ENCODE measurements around the gene VCPKMT.

The VCPKMT gene

DNA sequence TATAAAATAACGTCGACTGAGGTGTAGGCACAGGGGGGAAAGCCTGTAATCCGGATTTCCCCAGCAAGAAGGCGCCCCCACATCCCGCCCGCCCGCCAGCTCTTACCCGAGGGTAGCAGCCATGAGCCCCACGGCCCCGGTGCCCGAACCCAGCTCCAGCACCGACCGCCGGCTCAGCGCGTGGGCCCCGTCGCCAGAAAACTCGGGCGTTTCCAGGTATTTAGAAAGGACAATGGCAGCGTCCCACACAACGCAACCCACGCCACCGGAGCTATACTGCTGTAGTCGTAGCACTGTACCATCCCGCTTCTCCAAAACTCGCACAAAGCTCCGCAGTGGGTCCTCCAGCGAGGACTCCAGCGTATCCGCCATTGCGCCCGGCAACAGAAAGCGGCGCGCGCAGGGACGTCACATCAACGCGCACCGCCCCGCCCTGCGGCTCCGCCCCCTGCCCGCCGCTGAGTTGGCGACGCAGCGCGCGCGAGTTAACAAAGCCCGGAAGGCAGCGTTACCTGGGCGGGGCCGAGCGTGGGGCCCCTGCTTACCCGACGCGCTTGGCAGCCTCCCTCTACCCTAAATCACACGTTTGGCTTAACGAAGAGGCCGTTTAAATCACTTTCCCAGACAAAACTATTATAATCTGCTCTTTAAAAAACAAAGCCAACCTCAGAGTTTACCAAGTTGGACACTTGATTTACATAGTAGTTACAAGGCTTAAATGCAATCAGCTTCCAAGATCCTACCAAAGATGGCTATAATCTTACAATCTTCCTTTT, at the start of gene VCPKMT:
TSS of gene VCPKMT (minus strand) at position 392 of the 776 bp plus-strand sequence. CDS start at position 372, 20 bp downstream.
- TF ChIP-seq GATA3 (IDR thresholded peaks at IDR 0.05; ENCODE audit: low read depth, low read length) (no peak), GATA2 (IDR thresholded peaks at IDR 0.05; ENCODE audit: low read depth, low read length) (no peak; the same call in 1 of the 2 replicates)

GRCh38 chr14:50156111-50156510, 39.7 kb upstream of the VCPKMT start:
- TF ChIP-seq GATA2 (IDR thresholded peaks at IDR 0.05; ENCODE audit: low read depth, low read length) (no peak), GATA3 (IDR thresholded peaks at IDR 0.05; ENCODE audit: low read depth, low read length) (no peak)

DNA sequence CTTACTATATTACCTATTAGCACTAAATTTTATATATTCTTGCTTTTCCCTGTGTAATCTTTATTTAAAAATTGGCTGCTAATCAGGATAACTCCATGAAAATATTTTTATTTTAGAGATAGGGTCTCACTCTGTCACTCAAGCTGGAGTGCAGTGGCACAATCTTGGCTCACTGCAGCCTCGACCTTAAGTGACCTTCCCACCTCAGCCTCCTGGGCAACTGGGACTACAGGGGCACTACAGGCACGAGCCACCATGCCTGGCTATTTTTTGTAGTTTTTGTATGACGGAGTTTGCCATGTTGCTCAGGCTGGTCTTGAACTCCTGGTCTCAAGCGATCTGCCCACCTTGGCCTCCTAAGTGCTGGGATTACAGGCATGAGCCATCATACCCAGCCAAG, 32.4 kb upstream of the VCPKMT start:
- TF ChIP-seq GATA3 (IDR thresholded peaks at IDR 0.05; ENCODE audit: low read depth, low read length), result no peak
- TF ChIP-seq GATA2 (IDR thresholded peaks at IDR 0.05; ENCODE audit: low read depth, low read length), result no peak

DNA sequence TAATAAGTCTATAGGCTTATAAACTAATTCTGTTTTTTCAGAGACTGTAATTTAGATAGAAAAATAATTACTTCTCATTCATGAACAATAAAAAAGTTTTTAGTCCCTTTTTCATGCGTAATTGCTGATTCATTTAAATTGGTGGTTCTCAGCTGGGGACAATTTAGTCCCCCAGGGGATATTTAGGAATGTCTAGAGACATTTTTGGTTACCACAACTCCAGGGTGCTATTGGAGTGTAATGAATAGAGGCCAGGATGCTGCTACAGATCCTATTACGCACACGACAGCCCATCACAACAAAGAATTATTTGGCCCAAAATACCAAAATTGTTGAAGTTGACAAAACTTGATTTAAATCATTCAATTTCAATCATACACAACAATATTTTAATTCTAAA, 22.8 kb upstream of the VCPKMT start:
- TF ChIP-seq GATA2 (IDR thresholded peaks at IDR 0.05; ENCODE audit: low read depth, low read length) (no peak), GATA3 (IDR thresholded peaks at IDR 0.05; ENCODE audit: low read depth, low read length) (no peak)

- TF ChIP-seq GATA3 (IDR thresholded peaks at IDR 0.05; ENCODE audit: low read depth, low read length) (no peak), GATA2 (IDR thresholded peaks at IDR 0.05; ENCODE audit: low read depth, low read length) (no peak)
Measured at GRCh38 chr14:50127802-50128201, 11.4 kb upstream of the VCPKMT start.

DNA sequence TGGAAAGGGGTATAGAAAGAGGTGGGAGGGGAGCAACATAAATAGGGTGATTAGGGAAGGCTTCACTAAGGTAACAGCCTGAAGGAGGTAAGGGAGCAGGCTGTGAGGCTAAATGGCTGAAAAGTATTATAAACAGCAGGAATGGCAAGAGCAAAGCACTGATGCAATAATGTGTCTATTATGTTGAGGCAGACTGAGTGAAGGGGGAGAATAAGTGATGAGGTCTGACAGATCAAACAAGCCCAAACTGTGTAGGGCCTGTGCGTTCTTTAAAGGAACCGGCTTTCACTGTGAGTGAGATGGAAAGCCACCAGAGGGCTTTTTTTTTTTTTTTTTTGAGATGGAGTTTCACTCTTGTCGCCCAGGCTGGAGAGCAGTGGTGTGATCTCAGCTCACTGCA, 6.7 kb upstream of the VCPKMT start:
- TF ChIP-seq GATA2 (IDR thresholded peaks at IDR 0.05; ENCODE audit: low read depth, low read length) (no peak), GATA3 (IDR thresholded peaks at IDR 0.05; ENCODE audit: low read depth, low read length) (no peak)

DNA sequence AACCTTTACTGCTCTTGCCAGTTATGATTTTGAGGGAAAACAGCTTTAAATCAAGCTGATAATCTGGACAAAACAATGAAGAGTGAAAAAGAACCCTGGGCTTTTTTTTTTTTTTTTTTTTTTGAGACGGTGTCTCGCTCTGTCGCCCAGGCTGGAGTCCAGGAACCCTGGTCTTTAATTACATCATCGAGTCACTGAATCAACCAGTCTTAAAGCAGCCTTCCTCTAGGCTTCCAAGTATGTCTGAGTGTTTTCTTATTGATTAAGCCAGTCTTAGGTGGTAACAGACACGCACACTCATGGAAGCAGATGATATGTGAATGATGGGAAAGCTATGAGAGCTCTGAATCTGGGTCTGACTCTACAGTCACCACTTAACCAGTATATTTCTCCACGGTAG, 5.9 kb upstream of the VCPKMT start:
- no peak for TF ChIP-seq GATA2 (IDR thresholded peaks at IDR 0.05; ENCODE audit: low read depth, low read length)
- no peak for TF ChIP-seq GATA3 (IDR thresholded peaks at IDR 0.05; ENCODE audit: low read depth, low read length)

- TF ChIP-seq GATA2 (IDR thresholded peaks at IDR 0.05; ENCODE audit: low read depth, low read length), result no peak
- no peak for TF ChIP-seq GATA3 (IDR thresholded peaks at IDR 0.05; ENCODE audit: low read depth, low read length)
Measured at GRCh38 chr14:50121486-50121885, 5.1 kb upstream of the VCPKMT start.

- TF ChIP-seq GATA2 (IDR thresholded peaks at IDR 0.05; ENCODE audit: low read depth, low read length) (no peak), GATA3 (IDR thresholded peaks at IDR 0.05; ENCODE audit: low read depth, low read length) (no peak)
Measured at GRCh38 chr14:50117456-50117855, 1.1 kb upstream of the VCPKMT start.

- TF ChIP-seq GATA2 (IDR thresholded peaks at IDR 0.05; ENCODE audit: low read depth, low read length) (no peak), GATA3 (IDR thresholded peaks at IDR 0.05; ENCODE audit: low read depth, low read length) (no peak)
Measured at GRCh38 chr14:50116966-50117365, 594 bp upstream of the VCPKMT start.

DNA sequence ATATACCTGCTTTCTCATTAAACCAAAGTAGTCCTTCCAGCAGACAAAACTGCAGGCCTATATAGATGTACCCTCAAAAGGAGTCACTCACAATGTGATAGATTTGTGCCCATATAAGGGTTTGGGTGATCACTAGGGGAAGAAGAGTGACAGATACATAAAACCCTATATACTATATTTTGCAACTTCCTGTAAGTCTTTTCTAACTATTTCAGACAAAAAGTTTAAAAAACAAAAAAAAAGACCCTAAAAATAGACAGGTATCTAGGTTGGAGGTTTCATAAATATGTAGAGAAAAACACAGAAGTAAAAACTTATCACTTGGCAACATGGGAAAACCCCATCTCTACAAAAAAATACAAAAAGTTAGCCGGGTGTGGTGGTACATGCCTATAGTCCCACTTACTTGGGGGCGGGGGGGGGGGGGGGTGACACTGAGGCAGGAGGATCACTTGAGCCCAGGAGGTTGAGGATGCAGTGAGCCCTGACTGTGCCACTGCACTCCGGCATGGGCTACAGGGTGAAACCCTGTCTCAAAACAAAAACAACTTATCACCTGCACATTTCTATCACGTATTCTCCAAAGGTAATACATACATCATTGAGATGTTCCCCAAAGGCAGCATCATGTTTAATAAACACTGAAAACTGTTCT, 2.9 kb downstream of the VCPKMT start:
- TF ChIP-seq GATA2 (IDR thresholded peaks at IDR 0.05; ENCODE audit: low read depth, low read length), result no peak
- no peak for TF ChIP-seq GATA3 (IDR thresholded peaks at IDR 0.05; ENCODE audit: low read depth, low read length)

DNA sequence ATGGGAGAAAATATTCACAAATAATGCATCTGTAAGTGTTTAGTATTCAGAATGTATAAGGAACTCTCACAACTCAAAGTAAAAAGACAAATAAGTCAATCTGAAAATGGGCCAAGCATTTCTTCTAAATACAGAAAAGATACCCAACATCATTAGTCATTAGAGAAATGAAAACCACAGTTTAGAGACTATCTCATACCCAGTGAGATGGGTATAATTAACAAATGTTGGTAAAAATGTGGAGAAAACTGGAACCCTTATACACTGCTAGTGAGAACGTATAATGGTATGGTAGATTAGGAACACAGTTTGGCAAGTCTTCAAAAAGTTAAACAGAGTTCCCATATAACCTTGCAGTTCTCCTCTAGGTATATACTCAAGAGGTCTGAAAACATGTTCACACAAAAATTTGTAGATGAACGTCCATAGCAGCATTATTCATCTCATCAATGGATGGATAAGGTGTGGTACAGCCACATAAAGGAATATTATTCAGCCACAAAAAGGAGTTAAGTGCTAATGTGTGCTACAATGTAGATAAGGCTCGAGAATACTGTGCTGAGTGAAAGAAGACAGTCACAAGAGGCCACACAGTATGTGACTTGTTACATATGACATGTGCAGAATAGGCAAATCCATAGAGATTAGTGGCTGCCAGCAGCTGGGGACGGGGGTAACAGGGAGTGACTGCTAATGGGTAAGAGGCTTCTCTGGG, 5.9 kb downstream of the VCPKMT start:
- TF ChIP-seq GATA3 (IDR thresholded peaks at IDR 0.05; ENCODE audit: low read depth, low read length) (no peak), GATA2 (IDR thresholded peaks at IDR 0.05; ENCODE audit: low read depth, low read length) (no peak)

- TF ChIP-seq GATA2 (IDR thresholded peaks at IDR 0.05; ENCODE audit: low read depth, low read length) (no peak), GATA3 (IDR thresholded peaks at IDR 0.05; ENCODE audit: low read depth, low read length) (no peak)
Measured at GRCh38 chr14:50109342-50109741, 7.0 kb downstream of the VCPKMT start.

DNA sequence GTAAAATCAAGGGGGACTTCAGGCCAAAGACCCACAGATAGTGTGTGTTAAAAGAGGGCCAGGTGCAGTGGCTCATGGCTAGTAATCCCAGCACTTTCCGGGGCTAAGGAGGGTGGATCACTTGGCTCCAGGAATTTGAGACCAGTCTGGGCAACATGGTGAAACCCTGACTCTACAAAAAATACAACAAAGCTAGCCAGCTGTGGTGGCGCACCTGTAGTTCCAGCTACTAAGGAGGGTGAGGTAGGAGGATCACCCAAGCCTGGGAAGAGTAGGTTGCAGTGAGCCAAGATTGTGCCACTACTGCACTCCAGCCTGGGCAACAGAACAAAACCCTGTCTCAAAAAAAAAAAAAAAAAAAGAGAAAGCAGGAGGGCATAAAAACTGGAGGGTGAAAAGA, 8.5 kb downstream of the VCPKMT start:
- TF ChIP-seq GATA2 (IDR thresholded peaks at IDR 0.05; ENCODE audit: low read depth, low read length) (no peak), GATA3 (IDR thresholded peaks at IDR 0.05; ENCODE audit: low read depth, low read length) (no peak)
